HG02678 (cell line): ENCODE data around the gene ADRM1.

Source experiments
- ATAC-seq: cut with Tn5 transposase; IDR thresholded peaks from one replicate; pipeline ENCODE4 v1.9.1; 2021; ENCODE audit warnings: mild to moderate bottlenecking, moderate library complexity; ENCODE audit not compliant: unreplicated experiment

ADRM1 gene

DNA sequence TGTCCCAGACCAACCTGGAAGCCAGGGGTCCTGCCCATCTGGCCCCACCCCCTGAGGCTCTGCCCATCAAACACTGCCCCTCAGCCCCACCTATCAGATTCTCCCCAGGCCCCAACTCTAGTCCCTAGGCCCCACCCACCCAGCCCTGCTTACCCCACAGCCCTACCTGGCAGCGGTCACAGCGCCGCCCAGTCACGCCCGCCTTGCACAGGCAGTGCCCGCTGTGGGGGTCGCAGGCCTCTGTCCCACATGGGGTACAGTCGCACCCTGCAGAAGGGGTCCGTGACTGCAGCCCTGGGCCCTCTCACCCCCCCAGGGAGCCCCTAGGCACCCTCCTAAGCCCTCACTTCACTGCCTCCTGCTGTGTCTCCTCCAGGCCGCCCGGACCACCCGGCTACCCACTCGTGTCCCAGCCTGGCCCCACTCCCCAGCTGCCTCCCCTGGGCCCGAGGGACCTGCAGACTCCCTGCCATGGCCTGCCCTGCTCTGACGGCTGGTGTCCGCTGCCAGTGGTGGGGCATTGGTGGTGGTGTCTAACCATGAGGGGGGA lies 19.8 kb downstream of the ADRM1 start:
- ATAC-seq = no peak

DNA sequence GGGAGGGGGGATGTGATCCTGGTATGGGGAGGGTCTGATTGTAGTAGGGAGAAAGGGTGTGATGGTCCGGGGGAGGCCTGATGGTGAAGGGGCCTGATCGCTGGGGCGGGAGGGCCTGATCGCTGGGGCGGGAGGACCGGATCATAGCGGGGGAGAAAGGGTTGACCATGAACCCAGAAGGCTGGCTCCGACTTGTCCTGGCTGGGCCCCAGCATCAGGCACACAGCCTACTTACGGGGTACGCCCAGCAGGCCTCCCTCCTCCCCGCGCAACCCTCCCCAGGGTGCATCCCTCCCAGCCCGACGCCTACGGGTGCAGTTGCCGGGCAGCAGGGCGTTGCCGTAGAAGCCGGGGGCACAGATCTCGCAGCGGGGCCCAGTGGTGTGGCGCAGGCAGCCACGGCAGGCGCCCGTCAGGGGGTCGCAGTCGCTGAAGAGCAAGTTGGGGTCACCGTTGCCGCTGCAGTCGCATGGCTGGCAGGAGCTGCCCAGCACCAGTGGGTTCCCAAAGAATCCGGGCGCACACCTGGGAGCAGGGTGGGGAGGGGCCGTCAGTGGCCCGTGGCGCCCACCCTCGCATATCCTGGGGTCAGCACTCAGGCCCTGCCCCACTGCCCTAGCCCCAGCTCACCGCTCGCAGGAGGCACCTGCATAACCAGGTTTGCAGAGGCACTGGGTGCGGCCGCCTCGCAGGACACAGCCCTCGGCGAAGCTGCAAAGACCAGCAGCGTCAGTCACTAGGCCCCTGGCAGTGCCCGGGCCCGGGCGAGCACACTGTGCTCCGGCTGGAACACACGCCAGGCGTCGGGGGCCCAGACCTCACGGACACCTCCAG lies 20.6 kb downstream of the ADRM1 start:
- no peak for ATAC-seq

DNA sequence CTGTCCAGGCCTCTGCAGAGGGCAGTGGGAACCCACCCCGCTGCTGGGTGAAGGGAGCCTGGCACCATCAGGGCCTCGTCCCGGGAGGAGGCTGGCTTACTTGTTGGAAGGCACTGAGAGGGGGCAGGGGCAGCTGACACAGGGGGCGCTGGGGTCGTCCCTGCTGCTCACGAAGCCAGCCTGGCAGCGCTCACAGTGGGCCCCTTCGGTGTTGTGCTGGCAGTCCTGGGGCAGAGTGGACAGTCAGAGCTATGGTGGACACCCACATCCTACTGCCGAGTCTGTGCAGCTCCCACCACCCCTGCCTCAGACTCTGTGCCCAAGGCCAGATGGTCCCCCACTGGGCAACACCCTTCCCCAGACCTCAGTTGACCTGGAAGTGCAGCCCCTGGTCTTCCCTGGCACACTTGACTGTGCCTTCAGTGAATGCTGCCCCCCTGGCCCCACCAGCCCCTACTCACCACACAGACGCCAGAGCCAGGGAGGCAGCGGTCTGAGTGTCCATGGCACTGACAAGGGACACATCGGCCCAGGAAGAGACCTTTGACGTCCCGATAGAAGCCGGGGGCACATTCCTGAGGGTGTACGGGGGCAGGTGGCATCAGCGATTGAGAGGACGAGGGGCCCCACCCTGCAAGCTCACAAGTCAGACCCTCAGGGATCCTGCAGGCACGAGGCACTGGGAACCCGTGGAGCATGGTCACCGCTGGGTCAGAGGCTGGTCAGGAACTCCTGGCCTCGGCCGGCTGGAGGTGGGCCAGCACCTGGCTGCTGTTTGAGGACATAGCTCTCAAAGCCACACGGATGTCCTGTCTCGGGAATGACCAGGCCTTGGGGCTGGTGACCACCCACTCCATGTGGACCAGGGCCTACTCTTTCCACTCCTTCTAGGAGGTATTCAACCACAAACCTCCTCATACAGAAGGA lies 21.4 kb downstream of the ADRM1 start:
- no peak for ATAC-seq

DNA sequence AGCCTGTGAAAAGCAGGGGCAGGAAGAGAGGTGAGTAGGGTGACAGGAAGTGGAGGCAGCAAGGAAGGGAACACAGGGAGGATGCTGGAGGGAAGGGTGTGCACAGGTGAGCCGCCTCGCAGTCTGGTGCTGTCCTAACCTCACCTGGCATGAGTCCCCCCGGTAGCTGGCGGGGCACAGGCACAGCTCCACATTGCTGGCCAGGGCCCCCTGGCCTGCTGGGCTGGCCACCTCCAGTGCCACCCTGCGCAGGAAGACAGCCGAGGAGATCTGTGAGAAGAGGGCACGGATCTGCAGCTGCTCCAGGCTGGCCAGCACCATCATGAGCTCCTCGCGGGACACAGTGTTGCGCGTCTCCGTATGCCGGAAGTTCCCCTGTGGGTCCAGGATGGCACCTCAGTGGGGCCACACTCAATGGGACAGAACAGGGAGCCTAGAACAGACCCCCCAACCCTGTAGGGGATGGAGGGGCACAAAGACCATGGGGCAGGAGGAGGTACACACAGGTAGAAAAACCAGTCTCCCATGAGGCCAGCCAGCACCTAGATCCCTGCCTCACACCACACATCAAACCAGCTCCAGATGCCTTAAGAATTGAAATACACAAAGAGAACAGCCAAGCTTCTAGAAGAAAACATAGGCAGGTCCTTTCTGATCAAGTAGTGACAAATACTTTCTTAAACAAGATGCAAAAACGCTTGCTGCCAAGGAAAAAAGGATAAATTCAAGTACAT lies 22.5 kb downstream of the ADRM1 start:
- no peak for ATAC-seq

DNA sequence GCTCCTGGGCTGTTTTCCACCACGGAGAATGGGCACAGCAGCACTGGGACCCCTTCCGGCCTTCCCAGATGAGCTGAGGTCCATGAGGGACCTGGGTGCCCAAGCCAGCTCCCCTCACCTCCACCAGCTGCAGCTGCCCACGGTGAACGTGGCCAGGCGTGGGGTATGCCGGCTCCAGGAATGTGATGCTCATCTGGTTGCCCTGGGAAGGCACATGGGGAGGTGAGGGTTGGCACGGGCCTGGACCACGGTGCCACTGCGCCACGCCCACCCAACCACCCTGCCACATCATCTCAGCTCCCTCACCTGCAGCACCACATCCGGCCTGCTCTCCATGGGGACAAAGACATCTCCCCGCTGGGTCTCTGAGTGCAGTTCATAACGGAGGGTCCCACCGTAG lies 23.8 kb downstream of the ADRM1 start:
- no peak for ATAC-seq

DNA sequence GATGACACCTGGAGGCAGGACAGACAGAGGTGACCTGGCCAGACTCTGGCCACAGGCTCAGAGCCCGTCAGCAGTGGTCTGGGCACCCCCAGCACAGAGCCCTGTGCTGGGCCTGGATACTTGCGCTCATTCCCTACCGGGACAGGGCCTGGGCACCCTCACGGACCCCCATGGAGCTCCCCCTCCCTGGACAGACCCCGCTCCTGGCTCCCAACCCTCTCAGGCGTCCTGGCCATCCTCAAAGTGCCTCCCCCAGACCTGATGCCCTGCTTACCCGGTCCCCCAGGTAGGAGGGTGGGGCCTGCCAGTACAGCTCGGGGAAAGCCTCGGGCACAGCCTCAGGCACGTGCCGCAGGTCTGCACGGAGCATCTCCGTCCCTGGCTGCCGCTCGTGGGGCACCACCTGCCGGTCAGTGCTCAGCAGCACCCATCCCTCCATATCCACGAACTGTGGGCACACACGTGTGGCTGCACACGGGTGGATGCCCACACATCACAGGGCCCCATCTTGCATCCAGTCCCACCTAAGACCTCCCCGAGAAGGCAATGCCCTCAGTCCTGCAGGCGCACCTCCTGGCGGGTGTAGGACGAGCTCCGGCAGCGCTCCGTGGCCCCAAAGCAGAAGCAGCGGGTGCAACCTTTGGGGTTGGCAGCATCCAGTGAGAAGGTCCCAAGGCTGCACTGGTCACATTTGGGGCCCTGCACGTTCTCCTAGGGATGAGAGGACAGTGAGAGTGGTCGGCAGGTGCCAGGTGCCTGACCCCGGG lies 24.3 kb downstream of the ADRM1 start:
- ATAC-seq = no peak

DNA sequence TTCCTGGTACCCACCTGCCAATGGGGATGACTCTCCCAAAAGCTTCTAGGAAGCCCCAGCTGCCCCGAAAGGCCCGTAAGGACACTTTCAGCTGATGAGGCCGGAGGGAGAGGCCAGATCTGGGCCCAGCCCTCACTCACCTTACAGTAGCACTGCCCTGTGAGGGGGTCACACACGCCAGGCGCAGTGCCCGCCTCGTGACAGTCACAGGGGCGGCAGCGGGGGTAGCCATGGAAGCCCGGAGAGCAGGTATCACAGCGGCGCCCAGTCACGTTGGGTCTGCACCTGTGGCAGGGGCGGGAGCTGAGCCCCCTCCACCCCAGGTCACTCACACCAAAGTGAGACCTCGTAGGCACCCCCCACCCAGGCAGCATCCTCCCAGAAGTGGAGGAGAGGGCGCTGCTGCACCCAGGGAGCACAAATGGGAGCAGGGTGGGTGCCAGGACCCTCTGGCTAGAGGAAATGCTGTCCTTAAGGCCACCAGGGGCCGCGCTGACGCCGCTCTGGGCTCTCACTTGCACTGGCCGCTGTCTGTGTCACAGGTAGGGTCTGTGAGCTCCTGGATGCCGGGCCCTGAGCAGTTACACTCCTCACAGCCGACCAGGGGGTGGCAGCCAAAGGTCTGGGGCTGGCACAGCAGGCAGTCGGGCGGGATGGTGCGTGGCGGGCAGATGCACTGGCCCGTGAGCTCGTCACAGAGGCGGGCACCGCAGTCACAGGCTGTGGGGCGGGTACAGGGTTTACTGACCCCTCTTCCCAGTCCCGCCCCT lies 25.1 kb downstream of the ADRM1 start:
- ATAC-seq = no peak

DNA sequence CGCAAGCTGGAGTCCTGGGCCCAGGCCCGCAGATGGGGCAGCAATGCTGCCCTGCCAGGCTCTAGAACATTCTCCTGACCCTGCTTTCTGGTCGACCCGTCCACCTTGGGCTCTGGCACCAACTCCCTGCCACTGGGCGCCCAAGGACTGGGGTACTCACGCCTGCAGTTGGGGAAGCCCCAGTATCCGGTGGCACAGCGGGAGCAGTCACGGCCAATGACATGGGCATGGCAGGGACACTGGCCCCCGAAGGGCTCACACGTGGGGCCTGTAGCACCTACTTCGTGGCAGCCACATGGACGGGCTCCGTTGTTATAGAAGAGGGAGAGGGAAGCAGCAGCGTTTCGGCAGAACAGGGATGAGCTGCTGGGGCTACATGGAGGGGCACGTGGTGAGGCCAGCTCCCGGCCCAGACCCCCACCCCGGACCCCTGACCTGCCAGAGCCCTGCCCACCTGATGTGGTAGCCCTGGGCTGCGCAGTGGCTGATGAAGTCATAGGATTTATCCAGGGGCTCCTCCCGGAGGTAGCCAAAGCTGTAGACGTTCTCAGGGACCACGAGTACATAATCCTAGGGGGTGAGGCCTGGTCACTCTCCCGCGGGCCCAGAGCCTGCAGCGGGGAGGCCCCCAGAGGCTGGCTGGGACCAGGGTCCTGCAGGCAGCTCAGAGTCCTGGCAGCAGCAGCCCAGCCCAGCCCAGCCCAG lies 26.0 kb downstream of the ADRM1 start:
- ATAC-seq = no peak

DNA sequence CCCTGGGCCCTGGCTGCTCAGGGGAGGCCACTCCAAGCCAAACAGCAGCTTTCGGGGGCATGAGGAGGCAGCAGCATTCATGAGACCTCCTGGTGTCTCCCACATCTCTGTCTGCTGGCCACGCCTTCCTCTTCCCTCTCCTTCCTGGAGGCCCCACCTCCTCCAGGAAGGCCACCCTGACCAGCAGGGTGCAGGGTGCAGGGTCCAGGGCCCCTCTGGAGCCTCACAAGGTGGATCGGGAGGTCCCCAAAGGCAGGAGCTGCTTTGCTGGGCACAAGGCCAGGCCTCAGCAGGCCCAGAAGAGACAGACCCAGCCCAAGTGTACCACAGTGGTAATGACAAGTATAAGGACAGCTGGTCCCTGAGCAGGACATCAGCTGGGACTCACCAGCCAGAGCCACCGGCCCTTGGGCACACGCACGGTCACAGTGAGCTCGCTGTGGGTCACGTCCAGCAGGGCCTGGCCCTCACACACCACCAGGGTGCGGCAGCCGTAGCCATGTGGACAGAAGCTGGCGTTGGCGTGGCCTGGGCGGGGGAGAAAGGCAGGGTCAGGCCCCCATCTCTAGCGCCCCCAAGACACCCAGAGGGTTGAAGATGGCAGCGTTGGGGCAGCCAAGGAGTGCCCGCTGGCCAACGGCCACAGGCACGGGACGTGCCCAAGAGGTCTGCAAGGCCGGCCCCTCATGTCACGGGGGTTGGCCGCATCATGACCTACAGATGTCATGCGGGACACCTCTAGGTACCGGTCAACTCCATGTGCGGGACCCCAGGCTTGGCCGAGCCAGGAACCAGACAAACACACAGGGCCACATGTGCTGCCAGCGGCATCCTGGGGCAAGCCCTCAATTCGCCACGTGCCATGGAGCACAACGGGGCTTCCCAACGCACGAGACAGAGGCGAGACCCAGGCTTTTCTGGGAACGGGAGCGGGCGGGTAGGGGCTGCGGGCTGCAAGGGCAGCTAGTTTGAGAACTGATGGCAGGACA lies 26.9 kb downstream of the ADRM1 start:
- no peak for ATAC-seq

DNA sequence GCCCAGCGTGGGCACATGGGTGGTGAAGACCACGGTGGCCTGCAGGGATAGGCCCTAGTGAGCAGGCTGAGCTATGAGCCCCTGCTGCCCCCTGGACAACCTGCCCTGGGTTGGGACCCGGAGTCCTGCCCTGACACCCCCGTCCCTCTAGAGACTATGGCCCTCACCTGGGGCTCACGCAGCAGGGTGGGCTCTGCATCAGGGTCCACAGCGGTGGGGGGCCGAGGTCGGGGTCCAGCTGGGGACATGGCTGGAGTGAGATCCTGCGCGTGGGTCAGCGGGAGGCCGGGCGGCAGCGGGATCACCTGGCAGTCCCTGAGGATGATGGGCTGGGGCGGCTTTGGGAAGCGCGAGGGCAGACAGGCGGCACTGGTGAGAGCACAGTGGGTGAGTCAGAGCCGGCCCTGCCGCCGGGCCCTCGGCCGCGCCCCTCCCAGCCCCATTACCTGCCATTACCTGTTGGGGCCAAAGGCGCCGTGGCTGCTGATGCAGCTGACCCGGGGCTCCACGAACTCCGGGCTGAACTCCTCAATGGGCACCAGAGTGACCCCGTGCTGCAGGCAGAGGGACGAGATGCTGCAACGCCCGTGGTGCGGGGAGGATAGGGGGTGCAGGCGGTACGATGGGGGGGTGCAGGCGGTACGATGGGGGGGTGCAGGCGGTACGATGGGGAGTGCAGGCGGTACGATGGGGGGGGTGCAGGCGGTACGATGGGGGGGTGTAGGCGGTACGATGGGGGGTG lies 27.9 kb downstream of the ADRM1 start:
- no peak for ATAC-seq

DNA sequence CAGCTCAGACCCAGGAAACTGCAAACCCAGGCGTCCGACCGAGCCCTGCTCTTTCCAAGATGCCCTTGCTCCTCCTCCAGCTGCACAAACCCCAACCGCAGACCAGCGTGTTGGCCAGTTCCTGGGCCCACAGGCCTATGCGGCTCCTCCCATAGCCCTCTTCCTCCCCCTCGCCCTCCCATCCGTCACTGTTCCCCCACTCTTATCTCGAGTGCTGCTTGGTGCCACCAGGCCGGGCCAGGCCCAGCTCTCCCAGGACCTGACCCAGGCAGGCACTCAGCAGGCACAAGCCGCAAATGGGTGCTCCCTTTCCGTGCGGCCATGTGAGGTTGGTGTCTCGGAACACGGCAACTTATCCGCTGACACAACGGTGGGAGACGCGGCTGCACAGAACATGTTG lies 28.6 kb downstream of the ADRM1 start:
- no peak for ATAC-seq

DNA sequence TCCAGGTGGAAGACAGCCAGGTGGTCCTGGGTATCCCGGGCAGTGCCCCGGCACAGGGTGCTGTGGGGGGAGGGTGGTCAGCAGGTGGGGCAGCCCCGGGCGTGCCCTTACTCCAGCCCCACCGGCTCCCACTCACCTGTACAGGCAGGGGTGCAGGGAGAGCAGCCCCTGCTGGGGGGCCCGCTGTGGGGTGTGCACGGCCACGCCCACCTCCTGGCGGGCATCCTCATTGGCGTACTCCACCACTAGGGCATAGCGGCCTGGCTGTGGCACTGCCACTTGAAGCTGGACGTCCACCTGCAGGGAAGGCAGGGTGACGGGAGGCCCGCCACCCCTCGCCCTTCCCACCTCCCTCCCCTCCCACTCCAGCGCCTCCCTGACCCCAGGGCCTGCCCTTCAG lies 29.6 kb downstream of the ADRM1 start:
- no peak for ATAC-seq

DNA sequence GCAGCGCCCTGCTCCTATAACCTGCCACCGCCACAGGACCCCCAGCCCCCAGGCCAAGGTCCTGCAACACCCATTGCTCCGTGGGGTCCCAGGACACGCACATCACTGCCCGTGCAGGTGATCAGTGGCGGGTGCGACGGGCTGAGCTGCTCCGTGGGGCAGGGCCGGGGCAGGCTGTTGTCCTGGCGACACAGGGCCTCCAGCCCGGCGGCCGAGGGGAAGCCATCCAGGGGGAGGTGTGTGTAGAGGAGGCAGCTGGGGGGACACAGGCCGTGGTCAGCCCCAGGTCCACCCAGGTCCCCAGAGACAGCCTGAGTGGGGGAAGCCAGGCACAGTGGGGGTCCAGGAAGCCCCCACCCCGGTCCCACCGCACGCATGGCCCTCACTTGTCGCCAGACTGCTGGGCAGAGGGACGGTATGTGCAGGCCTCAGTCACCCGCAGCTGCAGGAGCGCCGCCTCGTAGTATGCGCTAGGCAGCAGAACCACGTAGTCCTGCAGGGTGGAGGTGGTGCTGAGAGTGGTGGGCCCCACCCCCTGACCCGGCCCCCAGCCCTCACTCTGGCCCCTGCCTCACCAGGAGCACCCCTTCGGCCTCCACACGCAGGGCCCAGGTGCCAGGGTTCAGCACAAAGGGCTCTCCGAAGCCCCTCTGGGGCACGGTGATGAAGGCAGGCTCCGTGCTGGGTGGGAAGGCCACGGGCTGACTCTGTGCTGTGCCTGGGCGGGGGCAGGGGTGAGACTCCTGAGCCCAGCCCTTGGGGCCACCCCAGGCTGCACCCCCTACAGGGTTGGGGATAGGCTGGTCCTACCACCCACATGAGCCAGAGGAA lies 30.4 kb downstream of the ADRM1 start:
- ATAC-seq = no peak

DNA sequence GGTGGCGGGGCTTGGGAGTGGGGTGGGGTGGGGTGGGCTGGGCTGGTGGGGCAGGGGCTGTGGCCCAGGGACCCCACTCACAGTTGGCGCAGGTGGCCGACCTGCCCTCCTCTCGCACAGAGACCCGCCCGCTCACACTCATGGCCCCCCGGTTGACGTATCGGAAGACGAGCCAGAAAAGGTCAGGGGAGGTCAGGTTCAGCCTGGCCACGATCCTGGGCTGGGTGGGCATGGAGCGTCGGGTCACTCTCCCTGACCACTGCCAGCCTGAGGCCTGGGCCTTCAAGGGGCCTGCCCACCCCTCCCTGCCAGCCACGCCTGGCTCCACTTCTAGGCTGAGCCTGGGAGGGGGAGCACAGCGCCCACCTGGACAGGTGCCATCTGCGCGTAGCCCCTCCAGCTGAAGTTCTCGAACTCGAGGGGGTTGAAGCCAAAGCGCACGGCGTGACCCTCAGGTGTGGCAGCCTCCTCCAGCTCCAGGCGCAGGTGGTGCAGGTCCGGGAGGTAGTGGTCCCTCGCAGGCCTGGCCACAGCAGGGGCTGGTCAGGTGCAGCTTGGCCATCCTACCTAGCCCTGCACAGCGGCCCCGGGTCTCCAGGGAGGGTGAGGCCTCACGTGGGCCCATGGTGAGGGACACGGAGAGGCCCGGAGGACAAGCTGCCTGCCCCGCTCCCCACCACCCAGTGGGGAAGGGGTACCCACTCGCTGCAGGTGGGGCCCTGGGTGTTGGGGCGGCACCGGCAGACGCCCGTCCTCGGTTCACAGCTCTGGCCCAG lies 31.2 kb downstream of the ADRM1 start:
- no peak for ATAC-seq

DNA sequence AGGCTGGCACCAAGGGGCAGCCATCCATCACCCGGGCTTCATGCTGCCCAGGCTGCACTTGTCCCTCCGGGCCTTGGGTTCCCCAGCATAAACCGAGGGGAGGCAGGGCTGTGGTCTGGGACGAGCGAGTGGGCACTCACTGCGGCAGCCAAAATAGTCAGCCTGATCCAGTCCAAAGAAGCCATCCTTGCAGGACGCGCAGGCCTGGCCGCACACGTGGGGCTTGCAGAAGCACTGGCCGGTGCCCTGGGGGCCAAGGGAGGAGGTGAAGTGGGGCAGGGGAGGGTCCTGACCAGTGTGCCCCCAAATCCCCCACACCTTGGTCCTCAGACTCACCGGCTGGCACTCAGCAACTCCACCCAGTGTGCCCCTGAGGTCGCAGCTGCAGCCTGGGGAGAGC lies 32.1 kb downstream of the ADRM1 start:
- ATAC-seq = no peak
